HEK293 (cell line): ENCODE results near the gene KHDRBS2.

Experiments used
- CTCF ChIA-PET: fragments of 350-600 bp; formaldehyde crosslinking; extraction: SDS; loops from one replicate; lab custom pipeline; 2021; ENCODE audit warnings: antibody characterized with exemption; lab: Yijun Ruan, JAX
- POLR2A ChIA-PET: fragments of 300-600 bp; formaldehyde crosslinking; extraction: SDS; loops from one replicate; lab custom pipeline; 2020; ENCODE audit warnings: antibody characterized with exemption, inconsistent platforms; lab: Yijun Ruan, JAX
- H3K27ac ChIP-seq: fragments of 200-500 bp; sonication (Bioruptor generic); 2 replicates; pipeline ENCODE4 v1.5.1; 2014; ENCODE audit warnings: low read depth, low read length, control low read depth, inconsistent platforms; ENCODE audit errors: extremely low read depth
- H3K36me3 ChIP-seq, 2 experiments: fragments of 200-500 bp in 1 of 2; sonication (Bioruptor generic) in 1 of 2; 1 replicate in 1 of 2; 2 replicates in 1 of 2; pipeline ENCODE4 v1.5.1; 2014 to 2017; ENCODE audit warnings: inconsistent platforms in 2 of 2, low read length in 2 of 2; ENCODE audit not compliant: control insufficient read depth in 2 of 2, insufficient read depth in 1 of 2
- H3K4me1 ChIP-seq: fragments of 200-500 bp; sonication (Bioruptor generic); 2 replicates; pipeline ENCODE4 v1.5.1; 2014; ENCODE audit warnings: mild to moderate bottlenecking, low read length, inconsistent platforms; ENCODE audit not compliant: control insufficient read depth, insufficient read depth
- H3K4me3 ChIP-seq: 2 replicates; pipeline ENCODE4 v1.5.1; 2011; ENCODE audit warnings: low read depth, mild to moderate bottlenecking, control low read depth, low read length, moderate library complexity
- H3K9me3 ChIP-seq: fragments of 200-500 bp; sonication (Bioruptor generic); 2 replicates; pipeline ENCODE4 v1.5.1; 2014; ENCODE audit warnings: low read depth, low read length, inconsistent platforms; ENCODE audit not compliant: control insufficient read depth, insufficient read depth
- IKZF3 ChIP-seq: fragments of 450-650 bp; IDR thresholded peaks from 2 replicates; pipeline ENCODE4 v1.5.0; 2018; ENCODE audit warnings: missing biosample characterization, mild to moderate bottlenecking, missing genetic modification characterization, moderate library complexity
- OVOL3 ChIP-seq: fragments of 450-650 bp; formaldehyde crosslinking; IDR thresholded peaks from 2 replicates; pipeline ENCODE4 v1.5.1; 2016; ENCODE audit warnings: missing biosample characterization, missing genetic modification characterization
- TCF7L2 ChIP-seq: IDR thresholded peaks from 2 replicates; pipeline ENCODE4 v1.6.1; 2011; ENCODE audit warnings: low read depth, mild to moderate bottlenecking, inconsistent platforms, low read length, moderate library complexity, borderline replicate concordance
- ZFP37 ChIP-seq: fragments of 450-650 bp; formaldehyde crosslinking; IDR thresholded peaks from 2 replicates; pipeline ENCODE4 v1.5.1; 2016; ENCODE audit warnings: missing biosample characterization, missing genetic modification characterization
- ZNF112 ChIP-seq: fragments of 450-650 bp; formaldehyde crosslinking; IDR thresholded peaks from 2 replicates; pipeline ENCODE4 v1.5.0; 2017; ENCODE audit warnings: missing biosample characterization, missing genetic modification characterization
- ZNF138 ChIP-seq: fragments of 450-650 bp; formaldehyde crosslinking; IDR thresholded peaks from 2 replicates; pipeline ENCODE4 v1.5.1; 2016; ENCODE audit warnings: missing biosample characterization, missing genetic modification characterization, borderline replicate concordance
- ZNF155 ChIP-seq: fragments of 450-650 bp; formaldehyde crosslinking; IDR thresholded peaks from 2 replicates; pipeline ENCODE4 v1.5.1; 2016; ENCODE audit warnings: missing biosample characterization, missing genetic modification characterization
- ZNF23 ChIP-seq: fragments of 450-650 bp; formaldehyde crosslinking; IDR thresholded peaks from 2 replicates; pipeline ENCODE4 v1.5.1; 2016; ENCODE audit warnings: missing biosample characterization, missing genetic modification characterization, borderline replicate concordance
- ZNF311 ChIP-seq: fragments of 450-650 bp; formaldehyde crosslinking; IDR thresholded peaks from 2 replicates; pipeline ENCODE4 v1.5.1; 2017; ENCODE audit warnings: missing biosample characterization, missing genetic modification characterization, borderline replicate concordance
- ZNF394 ChIP-seq: fragments of 450-650 bp; formaldehyde crosslinking; IDR thresholded peaks from 2 replicates; pipeline ENCODE4 v1.5.1; 2016; ENCODE audit warnings: missing biosample characterization, missing genetic modification characterization, mild to moderate bottlenecking, moderate library complexity, borderline replicate concordance
- ZNF510 ChIP-seq: fragments of 450-650 bp; formaldehyde crosslinking; IDR thresholded peaks from 2 replicates; pipeline ENCODE4 v1.5.1; 2018; ENCODE audit warnings: mild to moderate bottlenecking, missing genetic modification characterization, missing biosample characterization; ENCODE audit not compliant: insufficient replicate concordance
- ZNF558 ChIP-seq: fragments of 450-650 bp; formaldehyde crosslinking; IDR thresholded peaks from 2 replicates; pipeline ENCODE4 v1.5.1; 2016; ENCODE audit warnings: missing biosample characterization, missing genetic modification characterization
- ZNF596 ChIP-seq: fragments of 450-650 bp; IDR thresholded peaks from 2 replicates; pipeline ENCODE4 v1.5.0; 2018; ENCODE audit warnings: missing biosample characterization, mild to moderate bottlenecking, missing genetic modification characterization, moderate library complexity
- TF ChIP-seq, protein P1 (sequence below): fragments of 450-650 bp; formaldehyde crosslinking; IDR thresholded peaks from 2 replicates; pipeline ENCODE4 v1.5.1; 2017; ENCODE audit warnings: missing biosample characterization, missing genetic modification characterization
- TF ChIP-seq, protein P2 (sequence below): fragments of 450-650 bp; IDR thresholded peaks from 2 replicates; pipeline ENCODE4 v1.5.1; 2018; ENCODE audit warnings: missing biosample characterization, missing genetic modification characterization
- TF ChIP-seq, protein P3 (sequence below): fragments of 450-650 bp; formaldehyde crosslinking; optimal IDR thresholded peaks from 2 replicates; pipeline ENCODE3; 2016; ENCODE audit warnings: missing biosample characterization, mild to moderate bottlenecking, missing genetic modification characterization

Gene KHDRBS2

DNA sequence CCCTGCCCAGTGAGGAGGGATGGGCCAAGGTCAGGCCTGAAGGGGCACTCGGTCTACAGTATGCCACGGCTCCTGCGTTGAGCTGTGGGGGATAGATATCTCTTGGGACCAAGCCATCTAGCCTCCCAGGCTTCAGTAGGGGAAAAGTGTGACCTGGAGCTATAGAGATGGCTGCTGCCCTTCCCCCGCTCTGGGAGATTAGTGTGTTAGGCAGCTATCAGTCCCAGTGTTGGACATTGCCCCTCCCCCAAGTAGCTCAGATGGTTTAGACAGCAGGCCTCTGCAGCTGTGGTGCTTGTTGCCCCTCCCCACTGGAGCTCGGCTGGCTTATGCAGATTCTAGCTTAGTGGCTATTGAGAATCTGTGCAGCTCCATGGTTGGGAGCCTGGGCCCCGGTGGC lies 56.8 kb downstream of the KHDRBS2 start (continued):
- TF ChIP-seq, protein P1, sequence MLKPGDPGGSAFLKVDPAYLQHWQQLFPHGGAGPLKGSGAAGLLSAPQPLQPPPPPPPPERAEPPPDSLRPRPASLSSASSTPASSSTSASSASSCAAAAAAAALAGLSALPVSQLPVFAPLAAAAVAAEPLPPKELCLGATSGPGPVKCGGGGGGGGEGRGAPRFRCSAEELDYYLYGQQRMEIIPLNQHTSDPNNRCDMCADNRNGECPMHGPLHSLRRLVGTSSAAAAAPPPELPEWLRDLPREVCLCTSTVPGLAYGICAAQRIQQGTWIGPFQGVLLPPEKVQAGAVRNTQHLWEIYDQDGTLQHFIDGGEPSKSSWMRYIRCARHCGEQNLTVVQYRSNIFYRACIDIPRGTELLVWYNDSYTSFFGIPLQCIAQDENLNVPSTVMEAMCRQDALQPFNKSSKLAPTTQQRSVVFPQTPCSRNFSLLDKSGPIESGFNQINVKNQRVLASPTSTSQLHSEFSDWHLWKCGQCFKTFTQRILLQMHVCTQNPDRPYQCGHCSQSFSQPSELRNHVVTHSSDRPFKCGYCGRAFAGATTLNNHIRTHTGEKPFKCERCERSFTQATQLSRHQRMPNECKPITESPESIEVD (tag by site-specific recombination): no peak
- TF ChIP-seq ZNF558 (tag by site-specific recombination) (no peak), OVOL3 (tag by site-specific recombination) (no peak)
- TF ChIP-seq, protein P2, sequence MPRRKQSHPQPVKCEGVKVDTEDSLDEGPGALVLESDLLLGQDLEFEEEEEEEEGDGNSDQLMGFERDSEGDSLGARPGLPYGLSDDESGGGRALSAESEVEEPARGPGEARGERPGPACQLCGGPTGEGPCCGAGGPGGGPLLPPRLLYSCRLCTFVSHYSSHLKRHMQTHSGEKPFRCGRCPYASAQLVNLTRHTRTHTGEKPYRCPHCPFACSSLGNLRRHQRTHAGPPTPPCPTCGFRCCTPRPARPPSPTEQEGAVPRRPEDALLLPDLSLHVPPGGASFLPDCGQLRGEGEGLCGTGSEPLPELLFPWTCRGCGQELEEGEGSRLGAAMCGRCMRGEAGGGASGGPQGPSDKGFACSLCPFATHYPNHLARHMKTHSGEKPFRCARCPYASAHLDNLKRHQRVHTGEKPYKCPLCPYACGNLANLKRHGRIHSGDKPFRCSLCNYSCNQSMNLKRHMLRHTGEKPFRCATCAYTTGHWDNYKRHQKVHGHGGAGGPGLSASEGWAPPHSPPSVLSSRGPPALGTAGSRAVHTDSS (tag by site-specific recombination): no peak

DNA sequence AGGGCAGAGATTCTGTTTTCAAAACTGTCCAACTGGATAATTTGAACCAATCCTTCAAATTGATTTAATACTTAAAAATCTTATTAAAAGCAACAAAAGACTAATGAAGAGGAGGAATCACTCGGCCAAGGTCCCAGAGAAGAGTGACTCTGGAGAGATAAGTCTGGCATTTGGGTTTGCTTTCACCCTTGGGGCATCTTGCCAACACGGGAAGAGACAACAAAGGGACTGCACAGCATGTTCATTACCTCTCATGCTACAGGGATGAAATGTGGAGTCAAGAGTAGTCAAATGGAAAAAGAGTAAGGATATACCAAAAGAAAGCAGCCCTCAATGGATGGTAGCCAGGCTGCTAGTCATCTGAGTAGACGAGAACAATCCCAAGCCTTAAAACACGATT lies 68.2 kb downstream of the KHDRBS2 start:
- H3K27ac ChIP-seq: no peak overlapping the region
- H3K4me1 ChIP-seq: no peaks in the 10 kb centered on the region
- no peaks in the 10 kb centered on the region for H3K36me3 ChIP-seq
- CTCF ChIA-PET: no interaction called here
- POLR2A ChIA-PET: no interaction called here
- no peak for TF ChIP-seq ZNF138
- TF ChIP-seq ZNF596: no peak
- TF ChIP-seq, protein P3, sequence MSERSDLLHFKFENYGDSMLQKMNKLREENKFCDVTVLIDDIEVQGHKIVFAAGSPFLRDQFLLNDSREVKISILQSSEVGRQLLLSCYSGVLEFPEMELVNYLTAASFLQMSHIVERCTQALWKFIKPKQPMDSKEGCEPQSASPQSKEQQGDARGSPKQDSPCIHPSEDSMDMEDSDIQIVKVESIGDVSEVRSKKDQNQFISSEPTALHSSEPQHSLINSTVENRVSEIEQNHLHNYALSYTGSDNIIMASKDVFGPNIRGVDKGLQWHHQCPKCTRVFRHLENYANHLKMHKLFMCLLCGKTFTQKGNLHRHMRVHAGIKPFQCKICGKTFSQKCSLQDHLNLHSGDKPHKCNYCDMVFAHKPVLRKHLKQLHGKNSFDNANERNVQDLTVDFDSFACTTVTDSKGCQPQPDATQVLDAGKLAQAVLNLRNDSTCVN (tag by site-specific recombination): no peak
- no peak for TF ChIP-seq ZNF311 (tag by site-specific recombination)
- no peak overlapping the region for H3K4me3 ChIP-seq
- no peaks in the 10 kb centered on the region for H3K9me3 ChIP-seq

DNA sequence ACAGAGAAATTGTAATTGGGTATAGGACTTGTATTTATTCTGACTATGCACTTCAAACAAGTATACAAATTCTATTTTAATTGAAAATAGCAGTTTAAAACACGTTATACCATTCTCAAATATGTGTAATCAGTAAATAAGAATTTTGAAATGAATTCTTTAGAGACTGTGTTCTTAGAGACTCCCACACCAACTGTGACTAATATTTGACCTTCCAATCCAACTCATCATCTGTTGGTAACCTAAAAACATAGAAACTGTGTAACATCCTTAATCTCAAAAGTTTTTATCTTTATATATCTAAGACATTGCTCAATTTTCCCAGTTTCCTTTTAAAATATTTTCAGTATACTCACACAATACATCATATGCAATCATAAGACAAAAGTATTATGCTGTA lies 83.9 kb downstream of the KHDRBS2 start:
- Histone ChIP-seq H3K4me3 (no peak overlapping the region), H3K4me1 (no peaks in the 10 kb centered on the region), H3K27ac (no peak overlapping the region)
- CTCF ChIA-PET: no interaction called here
- TF ChIP-seq ZFP37 (tag by site-specific recombination) (no peak), ZNF394 (tag by site-specific recombination) (no peak), TCF7L2 (no peak), ZNF23 (no peak), IKZF3 (tag by site-specific recombination) (no peak), ZNF510 (tag by site-specific recombination) (no peak)
- TF ChIP-seq, all 188 proteins: peak for 0
- POLR2A ChIA-PET: no interaction called here
- Histone ChIP-seq H3K9me3 (no peaks in the 10 kb centered on the region), H3K36me3 (no peaks in the 10 kb centered on the region)

DNA sequence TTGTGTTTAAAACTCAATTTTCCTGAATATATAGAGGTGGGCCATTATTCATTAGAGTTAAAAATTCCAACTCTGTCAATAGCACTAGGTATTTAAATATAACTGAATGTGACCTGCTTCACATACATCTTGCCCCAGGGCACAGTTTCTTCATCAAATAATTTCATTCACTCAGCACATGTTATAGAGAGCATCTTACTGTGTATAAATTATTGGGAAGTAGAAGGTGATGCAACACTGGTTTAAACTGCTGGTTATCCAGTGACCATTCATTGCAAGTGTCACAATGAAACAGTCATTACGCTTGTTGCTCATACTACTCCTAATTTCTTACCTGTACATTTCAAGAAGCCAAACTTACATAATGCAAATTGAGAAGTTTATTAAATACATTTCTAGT lies 93.4 kb downstream of the KHDRBS2 start:
- TF ChIP-seq ZNF155 (tag by site-specific recombination): no peak
- no peak for TF ChIP-seq ZNF112 (tag by site-specific recombination)
- Histone ChIP-seq H3K4me1 (no peaks in the 10 kb centered on the region), H3K36me3 (no peaks in the 10 kb centered on the region), H3K27ac (no peak overlapping the region), H3K4me3 (no peak overlapping the region), H3K9me3 (no peaks in the 10 kb centered on the region)
- ChIA-PET CTCF (no interaction called here), POLR2A (no interaction called here)
